HEK293 (cell line): ENCODE measurements around the gene PRR33.

Experiments used
- CTCF ChIA-PET: fragments of 350-600 bp; formaldehyde crosslinking; extraction: SDS; loops from one replicate; lab custom pipeline; 2021; ENCODE audit warnings: antibody characterized with exemption; lab: Yijun Ruan, JAX
- POLR2A ChIA-PET: fragments of 300-600 bp; formaldehyde crosslinking; extraction: SDS; loops from one replicate; lab custom pipeline; 2020; ENCODE audit warnings: antibody characterized with exemption, inconsistent platforms; lab: Yijun Ruan, JAX
- H3K27ac ChIP-seq: fragments of 200-500 bp; sonication (Bioruptor generic); 2 replicates; pipeline ENCODE4 v1.5.1; 2014; ENCODE audit warnings: low read depth, low read length, control low read depth, inconsistent platforms; ENCODE audit errors: extremely low read depth
- H3K36me3 ChIP-seq, 2 experiments: fragments of 200-500 bp in 1 of 2; sonication (Bioruptor generic) in 1 of 2; 1 replicate in 1 of 2; 2 replicates in 1 of 2; pipeline ENCODE4 v1.5.1; 2014 to 2017; ENCODE audit warnings: inconsistent platforms in 2 of 2, low read length in 2 of 2; ENCODE audit not compliant: control insufficient read depth in 2 of 2, insufficient read depth in 1 of 2
- H3K4me1 ChIP-seq: fragments of 200-500 bp; sonication (Bioruptor generic); 2 replicates; pipeline ENCODE4 v1.5.1; 2014; ENCODE audit warnings: mild to moderate bottlenecking, low read length, inconsistent platforms; ENCODE audit not compliant: control insufficient read depth, insufficient read depth
- H3K4me3 ChIP-seq: 2 replicates; pipeline ENCODE4 v1.5.1; 2011; ENCODE audit warnings: low read depth, mild to moderate bottlenecking, control low read depth, low read length, moderate library complexity
- H3K9me3 ChIP-seq: fragments of 200-500 bp; sonication (Bioruptor generic); 2 replicates; pipeline ENCODE4 v1.5.1; 2014; ENCODE audit warnings: low read depth, low read length, inconsistent platforms; ENCODE audit not compliant: control insufficient read depth, insufficient read depth
- BCL6B ChIP-seq: fragments of 450-650 bp; formaldehyde crosslinking; IDR thresholded peaks from 2 replicates; pipeline ENCODE4 v1.5.1; 2017; ENCODE audit warnings: missing biosample characterization, missing genetic modification characterization
- KLF9 ChIP-seq: fragments of 450-650 bp; formaldehyde crosslinking; IDR thresholded peaks from 2 replicates; pipeline ENCODE4 v1.5.1; 2016; ENCODE audit warnings: missing biosample characterization, missing genetic modification characterization, low read depth
- ZBTB1 ChIP-seq: fragments of 450-650 bp; formaldehyde crosslinking; IDR thresholded peaks from 2 replicates; pipeline ENCODE4 v1.5.1; 2016; ENCODE audit warnings: missing biosample characterization, missing genetic modification characterization
- ZBTB10 ChIP-seq: fragments of 450-650 bp; formaldehyde crosslinking; IDR thresholded peaks from 2 replicates; pipeline ENCODE4 v1.5.1; 2016; ENCODE audit warnings: missing biosample characterization, missing genetic modification characterization
- ZBTB11 ChIP-seq: fragments of 450-650 bp; formaldehyde crosslinking; conservative IDR thresholded peaks from 2 replicates; pipeline ENCODE4 v1.5.1; 2016; ENCODE audit warnings: low read depth, missing biosample characterization, missing genetic modification characterization
- ZBTB48 ChIP-seq: fragments of 450-650 bp; formaldehyde crosslinking; IDR thresholded peaks from 2 replicates; pipeline ENCODE4 v1.5.1; 2016; ENCODE audit warnings: missing biosample characterization, missing genetic modification characterization
- ZBTB8A ChIP-seq: fragments of 450-650 bp; formaldehyde crosslinking; IDR thresholded peaks from 2 replicates; pipeline ENCODE4 v1.5.1; 2016; ENCODE audit warnings: missing biosample characterization, missing genetic modification characterization
- ZFP41 ChIP-seq: fragments of 450-650 bp; formaldehyde crosslinking; IDR thresholded peaks from 2 replicates; pipeline ENCODE4 v1.5.1; 2016; ENCODE audit warnings: missing biosample characterization, missing genetic modification characterization, borderline replicate concordance
- ZNF114 ChIP-seq: fragments of 450-650 bp; formaldehyde crosslinking; IDR thresholded peaks from 2 replicates; pipeline ENCODE4 v1.5.0; 2017; ENCODE audit warnings: missing biosample characterization, missing genetic modification characterization
- ZNF2 ChIP-seq: fragments of 450-650 bp; formaldehyde crosslinking; IDR thresholded peaks from 2 replicates; pipeline ENCODE4 v1.5.1; 2016; ENCODE audit warnings: missing biosample characterization, missing genetic modification characterization
- ZNF239 ChIP-seq: fragments of 450-650 bp; formaldehyde crosslinking; IDR thresholded peaks from 2 replicates; pipeline ENCODE4 v1.5.1; 2016; ENCODE audit warnings: missing biosample characterization, missing genetic modification characterization
- ZNF280D ChIP-seq: fragments of 450-650 bp; formaldehyde crosslinking; IDR thresholded peaks from 2 replicates; pipeline ENCODE4 v1.5.1; 2016; ENCODE audit warnings: missing biosample characterization, missing genetic modification characterization
- ZNF350 ChIP-seq: fragments of 450-650 bp; formaldehyde crosslinking; IDR thresholded peaks from 2 replicates; pipeline ENCODE4 v1.5.0; 2017; ENCODE audit warnings: missing biosample characterization, mild to moderate bottlenecking, missing genetic modification characterization
- ZNF37A ChIP-seq: fragments of 450-650 bp; IDR thresholded peaks from 2 replicates; pipeline ENCODE4 v1.5.1; 2018; ENCODE audit warnings: missing biosample characterization, missing genetic modification characterization
- ZNF544 ChIP-seq: fragments of 450-650 bp; formaldehyde crosslinking; IDR thresholded peaks from 2 replicates; pipeline ENCODE4 v1.5.0; 2017; ENCODE audit warnings: missing biosample characterization, missing genetic modification characterization
- ZNF623 ChIP-seq: fragments of 450-650 bp; formaldehyde crosslinking; IDR thresholded peaks from 2 replicates; pipeline ENCODE4 v1.5.1; 2016; ENCODE audit warnings: missing biosample characterization, missing genetic modification characterization
- TF ChIP-seq, protein P1 (sequence below): fragments of 450-650 bp; formaldehyde crosslinking; IDR thresholded peaks from 2 replicates; pipeline ENCODE4 v1.5.1; 2016; ENCODE audit warnings: missing biosample characterization, missing genetic modification characterization
- TF ChIP-seq, protein P2 (sequence below): fragments of 450-650 bp; formaldehyde crosslinking; IDR thresholded peaks from 2 replicates; pipeline ENCODE4 v1.5.1; 2016; ENCODE audit warnings: missing biosample characterization, missing genetic modification characterization, low read depth
- TF ChIP-seq, protein P3 (sequence below): fragments of 450-650 bp; formaldehyde crosslinking; IDR thresholded peaks from 2 replicates; pipeline ENCODE4 v1.5.1; 2016; ENCODE audit warnings: missing biosample characterization, missing genetic modification characterization

The PRR33 gene

DNA sequence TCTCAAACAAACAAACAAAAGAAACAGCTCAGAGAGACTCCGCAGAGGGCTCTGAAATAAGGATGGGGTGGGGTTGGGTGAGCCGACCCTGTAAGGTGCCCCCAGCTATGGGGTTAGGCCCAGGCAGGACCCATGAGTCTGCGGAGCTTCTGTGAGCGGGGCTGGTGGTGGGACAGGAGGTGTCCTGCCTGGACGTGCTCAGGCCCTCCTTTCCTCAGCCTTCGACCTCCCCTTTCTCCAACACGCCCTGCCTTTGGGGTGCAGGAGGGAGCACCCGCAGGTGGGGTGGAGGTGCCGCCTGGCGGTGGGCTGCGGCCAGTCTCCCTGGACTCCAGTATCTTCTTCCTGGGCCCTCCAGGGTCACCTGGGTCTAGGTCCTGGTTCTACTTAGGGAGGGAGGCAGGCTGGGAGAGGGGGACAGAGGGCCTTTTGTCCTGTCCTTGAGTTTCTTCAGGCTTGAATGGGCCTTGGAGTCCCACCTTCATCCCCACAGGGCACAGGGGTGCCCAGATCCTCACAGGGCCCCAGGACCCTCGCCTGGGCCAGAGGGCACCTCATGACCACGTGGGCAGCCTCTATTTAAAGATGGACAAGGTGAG lies 12.3 kb downstream of the PRR33 start (continued):
- TF ChIP-seq ZBTB10 (no peak), ZNF2 (tag by site-specific recombination) (no peak), ZFP41 (tag by site-specific recombination) (no peak), ZNF350 (tag by site-specific recombination) (no peak), ZBTB8A (tag by site-specific recombination) (no peak), KLF9 (no peak), ZBTB1 (tag by site-specific recombination) (no peak), ZNF623 (tag by site-specific recombination) (no peak), ZBTB11 (tag by site-specific recombination) (no peak)

DNA sequence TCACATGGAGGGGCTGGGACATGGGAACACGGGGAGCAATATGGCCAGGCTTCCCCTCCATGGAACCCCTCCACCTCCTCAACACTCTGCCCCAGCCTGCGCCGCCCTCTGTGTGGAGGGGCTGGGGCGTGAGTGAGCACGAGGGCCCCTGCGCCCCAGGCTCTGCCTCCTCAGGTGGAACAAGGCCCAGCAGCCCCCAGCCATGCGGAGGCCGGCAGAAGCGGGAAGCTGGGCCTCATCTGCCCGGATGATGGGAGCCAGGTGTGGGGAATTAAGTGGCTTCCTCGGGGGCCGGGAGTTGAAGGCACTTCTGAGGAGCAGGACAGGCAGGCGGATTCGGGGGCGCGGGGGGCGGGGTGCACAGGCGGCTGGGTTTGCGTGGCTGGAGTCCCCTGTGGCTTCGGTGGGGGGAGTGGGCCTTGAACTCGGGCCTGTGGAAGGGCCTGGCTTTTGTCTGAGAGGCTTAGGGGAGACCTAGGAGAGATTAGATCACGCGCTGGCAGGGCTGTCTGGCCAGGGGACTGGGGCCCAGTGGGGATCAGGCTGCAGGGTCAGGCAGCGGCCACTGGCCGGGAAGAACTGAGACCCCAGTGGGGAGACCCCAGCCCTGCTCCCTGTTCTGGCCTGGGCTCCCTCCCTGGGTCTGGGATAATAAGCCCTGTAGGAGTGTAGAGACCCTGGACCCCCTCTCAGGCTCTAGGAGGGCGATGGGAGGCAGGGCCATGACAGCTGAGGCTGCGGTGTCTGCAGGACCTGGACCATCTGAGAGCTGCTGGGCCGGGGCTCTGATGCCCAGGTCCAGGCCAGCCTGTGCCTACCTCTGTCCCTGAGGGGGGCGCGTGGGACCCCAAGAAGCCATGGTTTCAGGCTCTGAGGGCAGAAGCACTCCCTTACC lies 13.3 kb downstream of the PRR33 start:
- CTCF ChIA-PET, result interaction anchor here (0.7 to 3.5 kb wide), 4 partner anchors 123 to 273 kb away, joined by 3 to 30 read pairs (median 8); no protein-coding TSS in a partner anchor
- POLR2A ChIA-PET, result no interaction called here
- Histone ChIP-seq H3K36me3 (no peaks in the 10 kb centered on the region), H3K4me1 (no peaks in the 10 kb centered on the region), H3K9me3 (no peaks in the 10 kb centered on the region), H3K4me3 (no peak overlapping the region), H3K27ac (no peak overlapping the region)
- TF ChIP-seq ZNF37A (no peak), ZNF239 (tag by site-specific recombination) (no peak), ZBTB48 (tag by site-specific recombination) (no peak), ZNF114 (no peak), ZNF544 (no peak), ZNF280D (tag by site-specific recombination) (no peak), BCL6B (tag by site-specific recombination) (no peak)
- TF ChIP-seq, protein P1, sequence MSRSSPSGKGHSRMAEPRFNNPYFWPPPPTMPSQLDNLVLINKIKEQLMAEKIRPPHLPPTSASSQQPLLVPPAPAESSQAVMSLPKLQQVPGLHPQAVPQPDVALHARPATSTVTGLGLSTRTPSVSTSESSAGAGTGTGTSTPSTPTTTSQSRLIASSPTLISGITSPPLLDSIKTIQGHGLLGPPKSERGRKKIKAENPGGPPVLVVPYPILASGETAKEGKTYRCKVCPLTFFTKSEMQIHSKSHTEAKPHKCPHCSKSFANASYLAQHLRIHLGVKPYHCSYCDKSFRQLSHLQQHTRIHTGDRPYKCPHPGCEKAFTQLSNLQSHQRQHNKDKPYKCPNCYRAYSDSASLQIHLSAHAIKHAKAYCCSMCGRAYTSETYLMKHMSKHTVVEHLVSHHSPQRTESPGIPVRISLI (tag by site-specific recombination), result no peak
- TF ChIP-seq, protein P2, sequence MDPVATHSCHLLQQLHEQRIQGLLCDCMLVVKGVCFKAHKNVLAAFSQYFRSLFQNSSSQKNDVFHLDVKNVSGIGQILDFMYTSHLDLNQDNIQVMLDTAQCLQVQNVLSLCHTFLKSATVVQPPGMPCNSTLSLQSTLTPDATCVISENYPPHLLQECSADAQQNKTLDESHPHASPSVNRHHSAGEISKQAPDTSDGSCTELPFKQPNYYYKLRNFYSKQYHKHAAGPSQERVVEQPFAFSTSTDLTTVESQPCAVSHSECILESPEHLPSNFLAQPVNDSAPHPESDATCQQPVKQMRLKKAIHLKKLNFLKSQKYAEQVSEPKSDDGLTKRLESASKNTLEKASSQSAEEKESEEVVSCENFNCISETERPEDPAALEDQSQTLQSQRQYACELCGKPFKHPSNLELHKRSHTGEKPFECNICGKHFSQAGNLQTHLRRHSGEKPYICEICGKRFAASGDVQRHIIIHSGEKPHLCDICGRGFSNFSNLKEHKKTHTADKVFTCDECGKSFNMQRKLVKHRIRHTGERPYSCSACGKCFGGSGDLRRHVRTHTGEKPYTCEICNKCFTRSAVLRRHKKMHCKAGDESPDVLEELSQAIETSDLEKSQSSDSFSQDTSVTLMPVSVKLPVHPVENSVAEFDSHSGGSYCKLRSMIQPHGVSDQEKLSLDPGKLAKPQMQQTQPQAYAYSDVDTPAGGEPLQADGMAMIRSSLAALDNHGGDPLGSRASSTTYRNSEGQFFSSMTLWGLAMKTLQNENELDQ (tag by site-specific recombination), result no peak
- TF ChIP-seq, protein P3, sequence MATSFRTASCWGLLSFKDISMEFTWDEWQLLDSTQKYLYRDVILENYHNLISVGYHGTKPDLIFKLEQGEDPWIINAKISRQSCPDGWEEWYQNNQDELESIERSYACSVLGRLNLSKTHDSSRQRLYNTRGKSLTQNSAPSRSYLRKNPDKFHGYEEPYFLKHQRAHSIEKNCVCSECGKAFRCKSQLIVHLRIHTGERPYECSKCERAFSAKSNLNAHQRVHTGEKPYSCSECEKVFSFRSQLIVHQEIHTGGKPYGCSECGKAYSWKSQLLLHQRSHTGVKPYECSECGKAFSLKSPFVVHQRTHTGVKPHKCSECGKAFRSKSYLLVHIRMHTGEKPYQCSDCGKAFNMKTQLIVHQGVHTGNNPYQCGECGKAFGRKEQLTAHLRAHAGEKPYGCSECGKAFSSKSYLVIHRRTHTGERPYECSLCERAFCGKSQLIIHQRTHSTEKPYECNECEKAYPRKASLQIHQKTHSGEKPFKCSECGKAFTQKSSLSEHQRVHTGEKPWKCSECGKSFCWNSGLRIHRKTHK (tag by site-specific recombination), result no peak
